MCF 10A (cell line): ENCODE data around the gene MYOM3. TPM values are rescaled to one million over a fixed set of nuclear protein-coding genes. Genes with fewer than 3 reads are reported as not detected.

ENCODE experiments used
- BruUV-seq: library from RNA; stranded (reverse); fragments of 400-500 nt; replicated peaks from 2 replicates; lab custom pipeline; 2021; lab: Mats Ljungman, UMichigan
- CTCF ChIA-PET: fragments of 300-600 bp; sonication (Branson Sonifier 250); formaldehyde crosslinking; extraction: SDS; loops from one replicate; lab custom pipeline; 2021; ENCODE audit warnings: antibody characterized with exemption, inconsistent platforms; lab: Yijun Ruan, JAX
- POLR2A ChIA-PET: fragments of 300-600, 350-650 bp; sonication (Branson Sonifier 250); formaldehyde crosslinking; extraction: SDS; loops from one replicate; lab custom pipeline; 2020; ENCODE audit warnings: antibody characterized with exemption, inconsistent platforms; lab: Yijun Ruan, JAX
- DNase-seq: peaks from one replicate; pipeline ENCODE4 v3.0.0-alpha.2; 2018; ENCODE audit not compliant: unreplicated experiment
- H3K27ac Mint-ChIP-seq: one replicate; pipeline ENCODE4 v1.8.0; 2022; ENCODE audit warnings: mild to moderate bottlenecking, low read depth, mixed read lengths; ENCODE audit not compliant: unreplicated experiment
- H3K27me3 Mint-ChIP-seq: one replicate; pipeline ENCODE4 v1.8.0; 2022; ENCODE audit warnings: mixed read lengths; ENCODE audit not compliant: insufficient read depth, unreplicated experiment
- H3K36me3 Mint-ChIP-seq: one replicate; pipeline ENCODE4 v1.8.0; 2022; ENCODE audit warnings: mild to moderate bottlenecking, moderate library complexity, mixed read lengths; ENCODE audit not compliant: insufficient read depth, unreplicated experiment
- H3K4me1 Mint-ChIP-seq: one replicate; pipeline ENCODE4 v1.8.0; 2022; ENCODE audit warnings: mixed read lengths; ENCODE audit not compliant: insufficient read depth, unreplicated experiment
- H3K4me3 Mint-ChIP-seq: one replicate; pipeline ENCODE4 v1.8.0; 2022; ENCODE audit warnings: mild to moderate bottlenecking, moderate library complexity, mixed read lengths; ENCODE audit not compliant: unreplicated experiment
- H3K9me3 Mint-ChIP-seq: one replicate; pipeline ENCODE4 v1.8.0; 2022; ENCODE audit warnings: mixed read lengths; ENCODE audit not compliant: unreplicated experiment
- CTCF ChIP-seq: fragments of 200-600 bp; IDR thresholded peaks from one replicate; pipeline ENCODE4 v1.8.0; 2022; ENCODE audit warnings: antibody characterized with exemption, mild to moderate bottlenecking; ENCODE audit not compliant: unreplicated experiment
- intact Hi-C: fragments of 100-400 bp; cut with micrococcal nuclease; formaldehyde crosslinking; loops from 2 replicates; pipeline ENCODE4 v1.14.1; 2022
- total RNA-seq: library from RNA; stranded (reverse); gene quantifications from 2 replicates; pipeline ENCODE4 v1.2.3, GENCODE V29; 2022

Gene MYOM3
- total RNA-seq, 1 experiment from 2014 or later, result 0.05 TPM

DNA sequence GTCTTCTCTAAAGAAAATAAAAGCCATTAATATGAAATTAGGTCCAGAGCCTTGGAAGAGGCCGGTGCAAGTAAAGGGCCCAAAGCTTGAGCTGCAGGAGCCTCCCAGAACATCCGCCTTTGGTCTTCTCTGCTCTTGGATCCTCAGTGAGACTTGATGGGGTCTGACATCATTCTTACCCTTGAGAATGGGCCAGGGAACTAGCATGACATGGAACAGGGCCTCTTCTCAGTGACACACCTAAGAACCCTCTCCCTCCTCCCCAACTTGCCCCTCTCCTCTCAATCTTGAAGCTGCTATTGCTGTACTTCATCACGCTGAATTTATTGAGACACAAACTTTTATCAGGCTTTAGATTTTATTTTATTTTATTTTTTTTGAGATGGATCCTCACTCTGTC, 91.5 kb downstream of the MYOM3 start:
- peak overlapping the region; percentile 93 for H3K27ac Mint-ChIP-seq
- intact Hi-C loops, result no loop called here
- H3K9me3 Mint-ChIP-seq, result no peaks in the 10 kb centered on the region
- H3K4me1 Mint-ChIP-seq, result peaks cover 33% of the 10 kb centered on the region
- BruUV-seq, result no TSS peak
- no peak for DNase-seq
- H3K36me3 Mint-ChIP-seq, result peaks cover 6% of the 10 kb centered on the region
- H3K4me3 Mint-ChIP-seq, result no peak overlapping the region
- H3K27me3 Mint-ChIP-seq, result no peaks in the 10 kb centered on the region
- no peak for TF ChIP-seq CTCF
- CTCF ChIA-PET, result interaction anchor here (0.5 to 1.4 kb wide), 4 partner anchors 8 to 825 kb away, joined by 3 to 5 read pairs (median 4); no protein-coding TSS in a partner anchor
- POLR2A ChIA-PET, result interaction anchor here (2.1 to 6.0 kb wide), 3 partner anchors 26 to 60 kb away, joined by 9 to 79 read pairs (median 43); partner anchors contain the start of genes PNRC2 and SRSF10

DNA sequence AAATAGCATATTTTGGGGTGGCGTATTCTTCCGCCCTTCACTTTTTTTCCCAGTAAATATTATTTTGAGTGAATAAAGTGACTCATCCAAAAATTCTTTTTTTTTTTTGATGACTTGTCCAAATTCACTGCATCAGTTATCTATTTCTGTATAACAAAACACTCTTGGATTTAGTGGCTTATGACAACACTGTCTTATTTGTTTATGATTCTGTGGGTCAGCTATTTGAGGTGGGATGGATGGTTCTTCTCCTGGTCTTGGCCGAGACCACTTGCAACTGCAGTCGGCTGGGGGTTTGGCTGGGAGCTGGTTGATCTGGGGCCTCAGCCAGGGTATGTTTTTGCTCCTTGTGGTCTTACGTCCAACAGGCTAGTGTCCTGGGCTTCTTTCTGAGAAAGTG, 91.9 kb downstream of the MYOM3 start:
- DNase-seq, result no peak
- intact Hi-C loops, result no loop called here
- Mint-ChIP-seq H3K27me3 (no peaks in the 10 kb centered on the region), H3K36me3 (peaks cover 6% of the 10 kb centered on the region), H3K4me1 (peaks cover 35% of the 10 kb centered on the region), H3K4me3 (no peak overlapping the region), H3K27ac (peak overlapping the region; percentile 93), H3K9me3 (no peaks in the 10 kb centered on the region)
- CTCF ChIA-PET, result interaction anchor here (0.6 to 1.4 kb wide), 5 partner anchors 9 to 114 kb away, joined by 3 to 5 read pairs (median 3); partner anchors contain the start of gene SRSF10
- TF ChIP-seq CTCF, result no peak
- no TSS peak for BruUV-seq
- POLR2A ChIA-PET, result interaction anchor here (0.7 to 6.0 kb wide), 6 partner anchors 11 to 64 kb away, joined by 3 to 79 read pairs (median 11); partner anchors contain the start of genes PNRC2 and SRSF10

GRCh38 chr1:24018611-24019580, 93.0 kb downstream of the MYOM3 start:
- Mint-ChIP-seq H3K4me3 (peak overlapping the region; percentile 58), H3K27ac (peak overlapping the region; percentile 93), H3K4me1 (peaks cover 35% of the 10 kb centered on the region), H3K9me3 (no peaks in the 10 kb centered on the region), H3K36me3 (peaks cover 6% of the 10 kb centered on the region), H3K27me3 (no peaks in the 10 kb centered on the region)
- CTCF ChIA-PET, result interaction anchor here (0.6 to 1.4 kb wide), 7 partner anchors 10 to 131 kb away, joined by 3 to 6 read pairs (median 3); partner anchors contain the start of gene SRSF10
- intact Hi-C loops, result loop anchor here (2.0 kb wide), 1 partner anchor 38 kb away; the partner anchor contains the start of gene SRSF10
- POLR2A ChIA-PET, result interaction anchor here (0.6 to 6.0 kb wide), 23 partner anchors 9 to 396 kb away, joined by 3 to 79 read pairs (median 4); partner anchors contain the start of genes NIPAL3, PITHD1, PNRC2 and SRSF10
- BruUV-seq, result no TSS peak
- peak; percentile 99 for DNase-seq
- no peak for TF ChIP-seq CTCF
